Measurements from ENCODE around the gene ARID1A. TPM values are rescaled to one million over a fixed set of nuclear protein-coding genes. Genes with fewer than 3 reads are reported as not detected.

The ARID1A gene
- 10 to 100 TPM; 25.6 to 31.9 TPM for total RNA-seq
- 10 to 100 TPM; 12.2 to 14.8 TPM for polyA plus RNA-seq

DNA sequence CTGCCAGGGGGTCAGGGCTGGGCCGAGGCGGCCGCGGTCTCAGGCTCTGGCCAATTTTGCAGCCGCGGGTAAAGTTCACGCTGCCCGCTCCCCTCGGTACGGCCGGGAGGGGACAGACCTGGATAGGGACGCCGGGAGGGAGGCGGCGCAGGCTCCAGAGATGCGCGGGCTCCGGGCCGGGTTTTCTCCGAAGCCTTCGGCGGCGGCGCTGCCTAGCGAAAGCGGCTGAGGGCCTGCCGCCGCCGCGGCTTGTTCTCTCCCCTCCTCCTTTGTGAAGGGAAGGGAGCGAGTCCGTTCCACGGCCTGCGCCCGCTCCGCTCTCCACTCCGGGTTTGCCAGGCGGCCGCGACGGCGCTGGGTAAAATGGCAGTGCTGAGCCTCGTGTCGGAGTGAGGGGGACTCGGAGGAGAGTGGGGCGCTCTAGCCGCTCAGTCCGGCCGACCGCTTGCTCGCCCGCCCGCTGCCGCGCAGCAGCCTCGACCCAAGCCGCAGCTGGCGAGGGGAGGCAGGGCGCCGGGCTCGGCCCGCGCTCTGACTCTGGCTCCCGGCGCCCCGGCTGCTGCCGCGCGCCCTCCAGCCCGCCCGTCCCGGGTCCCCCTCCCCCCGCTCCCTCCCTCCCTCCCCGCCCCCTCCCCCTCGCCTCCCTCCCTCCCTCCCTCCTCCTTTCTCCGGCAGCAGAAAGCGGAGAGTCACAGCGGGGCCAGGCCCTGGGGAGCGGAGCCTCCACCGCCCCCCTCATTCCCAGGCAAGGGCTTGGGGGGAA is at the start of gene ARID1A:
TSS of gene ARID1A (plus strand) at position 660 of the 763 bp plus-strand sequence. CDS start 389 bp downstream, outside the sequence.
- WGBS: under 1% methylated on average over 76 of the region's 80 CpGs
- Histone ChIP-seq H3K9me3 (ENCODE audit: control insufficient read depth in 4 of 4, low read length in 3 of 4) (no peaks in the 10 kb centered on the region), H3K27me3 (ENCODE audit: control insufficient read depth in 4 of 4, insufficient read depth in 4 of 4, low read length in 3 of 4) (no peaks in the 10 kb centered on the region), H3K36me3 (ENCODE audit: control insufficient read depth in 4 of 4, insufficient read depth in 3 of 4, low read depth in 1 of 4, low read length in 3 of 4) (no peaks in the 10 kb centered on the region), H3K27ac (ENCODE audit: low read depth in 1 of 2, low read length in 2 of 2) (peak within 1 kb of the TSS; percentile 95 to 98), H3K4me1 (ENCODE audit: control insufficient read depth in 4 of 4, insufficient read depth in 4 of 4, low read length in 3 of 4) (peaks cover 14 to 51% (median 44%) of the 10 kb centered on the region in 4 donors), H3K9ac (ENCODE audit: low read depth in 1 of 2, low read length in 2 of 2) (peak within 1 kb of the TSS; percentile 66 to 76), H3K4me3 (ENCODE audit: low read depth in 1 of 3, low read length in 3 of 3) (peak within 1 kb of the TSS; percentile 59 to 98 (median 61))
- peak; percentile 95 for DNase-seq (ENCODE audit: low spot score)
- TF ChIP-seq YY1 (IDR thresholded peaks at IDR 0.05) (peak; percentile 97), SP1 (IDR thresholded peaks at IDR 0.05) (peak; percentile 97), HNF4G (IDR thresholded peaks at IDR 0.05) (peak; percentile 65), RAD21 (IDR thresholded peaks at IDR 0.05) (peak; percentile 53 to 67), FOXA1 (IDR thresholded peaks at IDR 0.05) (peak; percentile 36), JUND (IDR thresholded peaks at IDR 0.05) (peak; percentile 24 to 36), RXRA (IDR thresholded peaks at IDR 0.05) (peak; percentile 75 to 87), EGR1 (IDR thresholded peaks at IDR 0.05; ENCODE audit: low read depth in 2 of 2) (peak in 1 of 2 donors; percentile 35), HNF4A (conservative IDR thresholded peaks at IDR 0.05) (peak; percentile 72 to 79), NR2F2 (IDR thresholded peaks at IDR 0.05) (peak; percentile 63), FOXA2 (IDR thresholded peaks at IDR 0.05) (no peak), TAF1 (conservative IDR thresholded peaks at IDR 0.05) (peak; percentile 90), GABPA (IDR thresholded peaks at IDR 0.05 in 1 of 2, conservative IDR thresholded peaks at IDR 0.05 in 1 of 2) (no peak)
- TF ChIP-seq, protein P1, sequence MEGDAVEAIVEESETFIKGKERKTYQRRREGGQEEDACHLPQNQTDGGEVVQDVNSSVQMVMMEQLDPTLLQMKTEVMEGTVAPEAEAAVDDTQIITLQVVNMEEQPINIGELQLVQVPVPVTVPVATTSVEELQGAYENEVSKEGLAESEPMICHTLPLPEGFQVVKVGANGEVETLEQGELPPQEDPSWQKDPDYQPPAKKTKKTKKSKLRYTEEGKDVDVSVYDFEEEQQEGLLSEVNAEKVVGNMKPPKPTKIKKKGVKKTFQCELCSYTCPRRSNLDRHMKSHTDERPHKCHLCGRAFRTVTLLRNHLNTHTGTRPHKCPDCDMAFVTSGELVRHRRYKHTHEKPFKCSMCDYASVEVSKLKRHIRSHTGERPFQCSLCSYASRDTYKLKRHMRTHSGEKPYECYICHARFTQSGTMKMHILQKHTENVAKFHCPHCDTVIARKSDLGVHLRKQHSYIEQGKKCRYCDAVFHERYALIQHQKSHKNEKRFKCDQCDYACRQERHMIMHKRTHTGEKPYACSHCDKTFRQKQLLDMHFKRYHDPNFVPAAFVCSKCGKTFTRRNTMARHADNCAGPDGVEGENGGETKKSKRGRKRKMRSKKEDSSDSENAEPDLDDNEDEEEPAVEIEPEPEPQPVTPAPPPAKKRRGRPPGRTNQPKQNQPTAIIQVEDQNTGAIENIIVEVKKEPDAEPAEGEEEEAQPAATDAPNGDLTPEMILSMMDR (IDR thresholded peaks at IDR 0.05; ENCODE audit: low read depth, low read length, missing input control): no peak
- TF ChIP-seq, protein P2, sequence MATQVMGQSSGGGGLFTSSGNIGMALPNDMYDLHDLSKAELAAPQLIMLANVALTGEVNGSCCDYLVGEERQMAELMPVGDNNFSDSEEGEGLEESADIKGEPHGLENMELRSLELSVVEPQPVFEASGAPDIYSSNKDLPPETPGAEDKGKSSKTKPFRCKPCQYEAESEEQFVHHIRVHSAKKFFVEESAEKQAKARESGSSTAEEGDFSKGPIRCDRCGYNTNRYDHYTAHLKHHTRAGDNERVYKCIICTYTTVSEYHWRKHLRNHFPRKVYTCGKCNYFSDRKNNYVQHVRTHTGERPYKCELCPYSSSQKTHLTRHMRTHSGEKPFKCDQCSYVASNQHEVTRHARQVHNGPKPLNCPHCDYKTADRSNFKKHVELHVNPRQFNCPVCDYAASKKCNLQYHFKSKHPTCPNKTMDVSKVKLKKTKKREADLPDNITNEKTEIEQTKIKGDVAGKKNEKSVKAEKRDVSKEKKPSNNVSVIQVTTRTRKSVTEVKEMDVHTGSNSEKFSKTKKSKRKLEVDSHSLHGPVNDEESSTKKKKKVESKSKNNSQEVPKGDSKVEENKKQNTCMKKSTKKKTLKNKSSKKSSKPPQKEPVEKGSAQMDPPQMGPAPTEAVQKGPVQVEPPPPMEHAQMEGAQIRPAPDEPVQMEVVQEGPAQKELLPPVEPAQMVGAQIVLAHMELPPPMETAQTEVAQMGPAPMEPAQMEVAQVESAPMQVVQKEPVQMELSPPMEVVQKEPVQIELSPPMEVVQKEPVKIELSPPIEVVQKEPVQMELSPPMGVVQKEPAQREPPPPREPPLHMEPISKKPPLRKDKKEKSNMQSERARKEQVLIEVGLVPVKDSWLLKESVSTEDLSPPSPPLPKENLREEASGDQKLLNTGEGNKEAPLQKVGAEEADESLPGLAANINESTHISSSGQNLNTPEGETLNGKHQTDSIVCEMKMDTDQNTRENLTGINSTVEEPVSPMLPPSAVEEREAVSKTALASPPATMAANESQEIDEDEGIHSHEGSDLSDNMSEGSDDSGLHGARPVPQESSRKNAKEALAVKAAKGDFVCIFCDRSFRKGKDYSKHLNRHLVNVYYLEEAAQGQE (IDR thresholded peaks at IDR 0.05): peak; percentile 65
- TF ChIP-seq, protein P3, sequence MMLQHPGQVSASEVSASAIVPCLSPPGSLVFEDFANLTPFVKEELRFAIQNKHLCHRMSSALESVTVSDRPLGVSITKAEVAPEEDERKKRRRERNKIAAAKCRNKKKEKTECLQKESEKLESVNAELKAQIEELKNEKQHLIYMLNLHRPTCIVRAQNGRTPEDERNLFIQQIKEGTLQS (IDR thresholded peaks at IDR 0.05): no peak
- TF ChIP-seq, protein P4, sequence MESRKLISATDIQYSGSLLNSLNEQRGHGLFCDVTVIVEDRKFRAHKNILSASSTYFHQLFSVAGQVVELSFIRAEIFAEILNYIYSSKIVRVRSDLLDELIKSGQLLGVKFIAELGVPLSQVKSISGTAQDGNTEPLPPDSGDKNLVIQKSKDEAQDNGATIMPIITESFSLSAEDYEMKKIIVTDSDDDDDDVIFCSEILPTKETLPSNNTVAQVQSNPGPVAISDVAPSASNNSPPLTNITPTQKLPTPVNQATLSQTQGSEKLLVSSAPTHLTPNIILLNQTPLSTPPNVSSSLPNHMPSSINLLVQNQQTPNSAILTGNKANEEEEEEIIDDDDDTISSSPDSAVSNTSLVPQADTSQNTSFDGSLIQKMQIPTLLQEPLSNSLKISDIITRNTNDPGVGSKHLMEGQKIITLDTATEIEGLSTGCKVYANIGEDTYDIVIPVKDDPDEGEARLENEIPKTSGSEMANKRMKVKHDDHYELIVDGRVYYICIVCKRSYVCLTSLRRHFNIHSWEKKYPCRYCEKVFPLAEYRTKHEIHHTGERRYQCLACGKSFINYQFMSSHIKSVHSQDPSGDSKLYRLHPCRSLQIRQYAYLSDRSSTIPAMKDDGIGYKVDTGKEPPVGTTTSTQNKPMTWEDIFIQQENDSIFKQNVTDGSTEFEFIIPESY (IDR thresholded peaks at IDR 0.05): peak; percentile 50
- TF ChIP-seq, protein P5, sequence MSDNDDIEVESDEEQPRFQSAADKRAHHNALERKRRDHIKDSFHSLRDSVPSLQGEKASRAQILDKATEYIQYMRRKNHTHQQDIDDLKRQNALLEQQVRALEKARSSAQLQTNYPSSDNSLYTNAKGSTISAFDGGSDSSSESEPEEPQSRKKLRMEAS (IDR thresholded peaks at IDR 0.05): peak; percentile 70
